Coronary artery (tissue), 2 donors: ENCODE results near the gene NUAK2.

Experiments used
- DNase-seq: peaks from one replicate; pipeline ENCODE4 v3.0.0-alpha.2; 2017; ENCODE audit warnings: low spot score
- H3K27ac ChIP-seq, 2 donors: fragments of 200-600 bp; sonication (generic); one replicate each; pipeline ENCODE4 v1.5.1; 2016 to 2019
- H3K4me3 ChIP-seq: fragments of 200-600 bp; sonication (generic); 2 replicates; pipeline ENCODE4 v1.5.1; 2016; ENCODE audit warnings: mild to moderate bottlenecking, moderate library complexity
- CTCF ChIP-seq: fragments of 200-600 bp; sonication (generic); IDR thresholded peaks from one replicate; pipeline ENCODE4 v1.5.1; 2019; ENCODE audit warnings: antibody characterized with exemption

Gene NUAK2

GRCh38 chr1:205294934-205295333, 26.6 kb downstream of the NUAK2 start:
- TF ChIP-seq CTCF = no peak

GRCh38 chr1:205294175-205294917, 27.2 kb downstream of the NUAK2 start:
- Histone ChIP-seq H3K27ac (peak overlapping the region in 1 of 2 donors; percentile 65), H3K4me3 (no peak overlapping the region)
- TF ChIP-seq CTCF = no peak
- no peak for DNase-seq

More at GRCh38 chr1:205294934-205295333, 26.6 kb downstream of the NUAK2 start:
- Histone ChIP-seq H3K4me3 (no peak overlapping the region), H3K27ac (peak overlapping the region in 1 of 2 donors; percentile 65)
- DNase-seq = no peak

- no peak for DNase-seq
- TF ChIP-seq CTCF = no peak
- Histone ChIP-seq H3K4me3 (no peak overlapping the region), H3K27ac (peak overlapping the region in 1 of 2 donors; percentile 65)
These were observed 28.0 kb downstream of the NUAK2 start for GRCh38 chr1:205293350-205294074.

- H3K27ac ChIP-seq = no peak overlapping the region
- no peak for DNase-seq
- TF ChIP-seq CTCF = no peak
- no peak overlapping the region for H3K4me3 ChIP-seq
These were observed 29.9 kb downstream of the NUAK2 start for GRCh38 chr1:205291596-205291995.

GRCh38 chr1:205287767-205288559, 33.6 kb downstream of the NUAK2 start:
- no peak for DNase-seq
- Histone ChIP-seq H3K27ac (peak overlapping the region in 1 of 2 donors; percentile 60), H3K4me3 (no peak overlapping the region)
- TF ChIP-seq CTCF = no peak

GRCh38 chr1:205287076-205287475, 34.5 kb downstream of the NUAK2 start:
- H3K27ac ChIP-seq = no peak overlapping the region
- no peak for DNase-seq
- no peak for TF ChIP-seq CTCF
- H3K4me3 ChIP-seq = no peak overlapping the region
